GM23248 (cell line): Measurements from ENCODE around the gene LPA.
"Not testable (repeated sequence)": the region's sequence is repeated elsewhere in the genome, so short reads cannot be mapped to it uniquely, and the experiment has no call there.

Experiments used
- EZH2 ChIP-seq: fragments of 200-600 bp; sonication (generic); IDR thresholded peaks from 2 replicates; pipeline ENCODE4 v1.6.1; 2018; ENCODE audit warnings: antibody characterized with exemption, mild to moderate bottlenecking; ENCODE audit not compliant: insufficient read depth, poor library complexity, severe bottlenecking
- EZH2phosphoT487 ChIP-seq: fragments of 200-600 bp; sonication (generic); IDR thresholded peaks from 2 replicates; pipeline ENCODE4 v1.6.1; 2018; ENCODE audit warnings: antibody characterized with exemption, moderate library complexity, mild to moderate bottlenecking, low read depth; ENCODE audit not compliant: insufficient read depth

- not testable (repeated sequence) for TF ChIP-seq EZH2, EZH2phosphoT487
These were observed 38.0 kb upstream of the LPA start, which contains the start of gene PLG for GRCh38 chr6:160701918-160702680.
